Upper lobe of left lung (tissue), 4 donors: ENCODE measurements around the gene FBXL7.

Experiments
- EP300 ChIP-seq, 4 donors: sonication (generic); formaldehyde crosslinking; IDR thresholded peaks; one replicate each; pipeline ENCODE4 v1.5.1; 2017; ENCODE audit warnings: antibody characterized with exemption in 4 of 4, control low read depth in 2 of 4
- POLR2A ChIP-seq, 4 donors: fragments of 450-650 bp; IDR thresholded peaks; one replicate each; pipeline ENCODE4 v1.5.1; 2016 to 2017; ENCODE audit warnings: antibody characterized with exemption in 4 of 4, mild to moderate bottlenecking in 2 of 4
- TF ChIP-seq, protein P1 (sequence below), 6 experiments: fragments of 450-650 bp in 4 of 6; fragments of 200-600 bp in 2 of 6; sonication (generic) in 2 of 6; IDR thresholded peaks; one replicate each; pipeline ENCODE4 v1.5.1; 2016 to 2019; ENCODE audit warnings: antibody characterized with exemption in 6 of 6

DNA sequence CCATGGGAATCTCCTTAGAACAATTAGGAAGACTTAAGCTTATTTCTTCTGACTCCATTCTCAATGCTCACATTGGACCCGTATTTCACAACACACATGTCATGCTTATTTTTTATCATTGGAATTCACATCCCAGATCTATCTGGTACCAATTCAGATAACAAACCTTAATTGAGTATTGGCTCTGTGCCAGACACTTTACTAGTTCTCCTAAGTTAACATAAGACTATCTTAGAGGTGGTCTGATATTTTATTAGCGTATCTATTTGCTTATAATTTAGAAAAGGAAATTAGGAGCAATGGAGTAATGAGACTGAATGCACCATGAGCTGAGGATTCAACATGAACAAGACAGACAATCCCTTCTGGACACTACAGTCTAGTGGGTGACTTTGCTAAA, 45.1 kb downstream of the FBXL7 start:
- TF ChIP-seq, protein P1, sequence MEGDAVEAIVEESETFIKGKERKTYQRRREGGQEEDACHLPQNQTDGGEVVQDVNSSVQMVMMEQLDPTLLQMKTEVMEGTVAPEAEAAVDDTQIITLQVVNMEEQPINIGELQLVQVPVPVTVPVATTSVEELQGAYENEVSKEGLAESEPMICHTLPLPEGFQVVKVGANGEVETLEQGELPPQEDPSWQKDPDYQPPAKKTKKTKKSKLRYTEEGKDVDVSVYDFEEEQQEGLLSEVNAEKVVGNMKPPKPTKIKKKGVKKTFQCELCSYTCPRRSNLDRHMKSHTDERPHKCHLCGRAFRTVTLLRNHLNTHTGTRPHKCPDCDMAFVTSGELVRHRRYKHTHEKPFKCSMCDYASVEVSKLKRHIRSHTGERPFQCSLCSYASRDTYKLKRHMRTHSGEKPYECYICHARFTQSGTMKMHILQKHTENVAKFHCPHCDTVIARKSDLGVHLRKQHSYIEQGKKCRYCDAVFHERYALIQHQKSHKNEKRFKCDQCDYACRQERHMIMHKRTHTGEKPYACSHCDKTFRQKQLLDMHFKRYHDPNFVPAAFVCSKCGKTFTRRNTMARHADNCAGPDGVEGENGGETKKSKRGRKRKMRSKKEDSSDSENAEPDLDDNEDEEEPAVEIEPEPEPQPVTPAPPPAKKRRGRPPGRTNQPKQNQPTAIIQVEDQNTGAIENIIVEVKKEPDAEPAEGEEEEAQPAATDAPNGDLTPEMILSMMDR (IDR thresholded peaks at IDR 0.05) = no peak
- TF ChIP-seq EP300 (IDR thresholded peaks at IDR 0.05) (no peak), POLR2A (IDR thresholded peaks at IDR 0.05) (no peak)
